Measurements from ENCODE around the gene PPFIBP2.

DNA sequence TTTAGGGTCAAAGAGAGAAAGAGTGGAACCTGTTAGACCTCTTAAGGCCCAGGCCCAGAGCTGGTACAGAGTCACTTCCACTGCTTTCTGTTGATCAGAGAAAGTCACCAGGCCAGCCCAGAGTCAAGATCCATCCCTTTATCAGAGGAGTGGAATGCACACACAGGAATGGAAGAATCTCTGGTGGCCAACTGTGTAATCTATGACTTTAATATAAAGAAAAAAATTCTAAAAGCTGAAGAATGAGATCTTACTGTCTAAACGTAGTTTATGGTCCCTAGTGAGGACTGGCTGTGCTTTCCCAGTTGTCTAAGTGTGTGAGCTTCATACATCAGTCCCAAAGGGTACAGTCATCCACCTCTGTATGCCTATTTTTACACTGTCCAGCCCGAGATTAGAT, 51.0 kb downstream of the PPFIBP2 start:
- TF ChIP-seq EZH2 (IDR thresholded peaks at IDR 0.05) (no peak), POLR2A (IDR thresholded peaks at IDR 0.05; ENCODE audit: borderline replicate concordance, extremely low read depth, insufficient read depth, insufficient read length) (no peak)

All from HCT116 (cell line).